ENCODE results near the gene HGS. TPM values are rescaled to one million over a fixed set of nuclear protein-coding genes. Genes with fewer than 3 reads are reported as not detected.
A peak's percentile ranks its signal among the peaks of the same experiment; 100 is the strongest.

HGS gene
- total and polyA plus RNA-seq, 2 of the 13 experiments (the other 11 are each of a cell fraction or from before 2014, with no cell fraction given) = 73.3 to 78.1 TPM

DNA sequence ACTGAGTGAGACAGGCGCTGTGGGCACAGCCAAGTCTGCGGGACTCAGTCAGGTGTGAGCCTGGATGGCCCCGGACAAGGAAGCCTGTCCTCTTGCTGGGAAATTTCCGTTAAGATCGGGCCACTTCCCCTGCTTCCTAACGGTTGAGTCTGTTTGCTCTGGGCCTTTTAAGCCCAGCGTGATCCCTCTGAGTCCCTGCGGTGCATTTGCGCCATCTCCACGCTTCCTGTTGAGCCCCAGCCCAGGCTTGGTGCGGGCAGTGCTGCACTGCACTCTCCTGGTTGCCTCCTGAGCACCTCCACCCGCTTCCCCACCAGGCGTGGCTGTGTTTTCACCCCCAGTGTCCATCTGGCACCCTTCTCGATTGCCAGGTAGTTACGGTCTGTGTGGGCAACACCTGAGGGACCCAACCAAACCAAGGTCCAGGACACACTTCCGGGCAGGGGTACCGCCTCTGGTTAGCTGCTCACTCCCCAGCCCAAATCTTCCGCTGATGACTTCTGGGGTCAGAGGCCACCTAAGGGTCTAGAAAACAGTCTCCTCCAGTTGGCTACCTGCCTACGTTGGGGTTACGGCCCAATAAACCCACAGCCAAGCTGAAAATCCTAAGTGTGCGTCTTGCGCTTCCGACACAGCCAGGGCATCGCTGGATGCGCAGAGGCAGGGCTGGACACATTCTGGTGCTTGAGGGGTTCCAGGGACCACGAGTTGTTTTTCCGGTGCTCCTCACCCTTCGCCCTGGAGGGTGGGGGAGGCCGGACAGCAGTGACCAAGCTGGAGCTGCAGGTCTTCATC lies 26.9 kb downstream of the HGS start (continued):
- TF ChIP-seq SRF (IDR thresholded peaks at IDR 0.05; ENCODE audit: low read depth, low read length) (no peak), RORA (CRISPR knock-in tag; IDR thresholded peaks at IDR 0.05) (no peak), TBX2 (CRISPR knock-in tag; IDR thresholded peaks at IDR 0.05; ENCODE audit: borderline replicate concordance) (no peak), MEF2D (CRISPR knock-in tag; IDR thresholded peaks at IDR 0.05) (no peak), ARNT (IDR thresholded peaks at IDR 0.05) (no peak), FOXC1 (CRISPR knock-in tag; IDR thresholded peaks at IDR 0.05; ENCODE audit: borderline replicate concordance) (peak; percentile 21; the same call in 1 of the 2 replicates), ZNF780A (CRISPR knock-in tag; IDR thresholded peaks at IDR 0.05) (no peak), ZNF776 (CRISPR knock-in tag; IDR thresholded peaks at IDR 0.05) (peak; percentile 76; the same call in 1 of the 2 replicates), MXD1 (CRISPR knock-in tag; IDR thresholded peaks at IDR 0.05) (peak; percentile 35; the same call in 1 of the 2 replicates), CBX1 (IDR thresholded peaks at IDR 0.05; ENCODE audit: low read depth) (no peak), ZGPAT (CRISPR knock-in tag; IDR thresholded peaks at IDR 0.05) (no peak), ZNF737 (CRISPR knock-in tag; IDR thresholded peaks at IDR 0.05; ENCODE audit: borderline replicate concordance) (0 out of 2 replicates have a peak, but pooled peaks have one; percentile 25), ETV6 (CRISPR knock-in tag; conservative IDR thresholded peaks at IDR 0.05) (no peak), FOXJ3 (CRISPR knock-in tag; IDR thresholded peaks at IDR 0.05; ENCODE audit: borderline replicate concordance) (no peak), ZNF264 (CRISPR knock-in tag; IDR thresholded peaks at IDR 0.05) (no peak), NFIC (IDR thresholded peaks at IDR 0.05; ENCODE audit: low read length) (no peak), RARA (CRISPR knock-in tag; IDR thresholded peaks at IDR 0.05) (no peak), SSRP1 (CRISPR knock-in tag; IDR thresholded peaks at IDR 0.05) (peak; percentile 78; the same call in 1 of the 2 replicates), ZSCAN29 (CRISPR knock-in tag; conservative IDR thresholded peaks at IDR 0.05) (no peak), ZNF160 (CRISPR knock-in tag; IDR thresholded peaks at IDR 0.05) (no peak; the same call in 1 of the 2 replicates), ZBTB20 (CRISPR knock-in tag; IDR thresholded peaks at IDR 0.05; ENCODE audit: borderline replicate concordance, low read depth) (no peak), ZNF230 (CRISPR knock-in tag; IDR thresholded peaks at IDR 0.05) (no peak), RNF2 (conservative IDR thresholded peaks at IDR 0.05; ENCODE audit: low read depth) (no peak), YEATS4 (CRISPR knock-in tag; IDR thresholded peaks at IDR 0.05; ENCODE audit: borderline replicate concordance) (no peak), ZNF451 (CRISPR knock-in tag; IDR thresholded peaks at IDR 0.05) (no peak), ZSCAN12 (CRISPR knock-in tag; IDR thresholded peaks at IDR 0.05) (no peak)
- TF ChIP-seq, protein P1, sequence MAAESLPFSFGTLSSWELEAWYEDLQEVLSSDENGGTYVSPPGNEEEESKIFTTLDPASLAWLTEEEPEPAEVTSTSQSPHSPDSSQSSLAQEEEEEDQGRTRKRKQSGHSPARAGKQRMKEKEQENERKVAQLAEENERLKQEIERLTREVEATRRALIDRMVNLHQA (CRISPR knock-in tag; IDR thresholded peaks at IDR 0.05) = no peak
- TF ChIP-seq, protein P2, sequence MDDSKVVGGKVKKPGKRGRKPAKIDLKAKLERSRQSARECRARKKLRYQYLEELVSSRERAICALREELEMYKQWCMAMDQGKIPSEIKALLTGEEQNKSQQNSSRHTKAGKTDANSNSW (CRISPR knock-in tag; IDR thresholded peaks at IDR 0.05; ENCODE audit: borderline replicate concordance) = no peak
- TF ChIP-seq, protein P3, sequence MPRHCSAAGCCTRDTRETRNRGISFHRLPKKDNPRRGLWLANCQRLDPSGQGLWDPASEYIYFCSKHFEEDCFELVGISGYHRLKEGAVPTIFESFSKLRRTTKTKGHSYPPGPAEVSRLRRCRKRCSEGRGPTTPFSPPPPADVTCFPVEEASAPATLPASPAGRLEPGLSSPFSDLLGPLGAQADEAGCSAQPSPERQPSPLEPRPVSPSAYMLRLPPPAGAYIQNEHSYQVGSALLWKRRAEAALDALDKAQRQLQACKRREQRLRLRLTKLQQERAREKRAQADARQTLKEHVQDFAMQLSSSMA (CRISPR knock-in tag; IDR thresholded peaks at IDR 0.05) = no peak
